NCI-H1417 treated with DMSO at 0.1 percent for 48 hours (cell line): ENCODE data around the gene SLBP.
A peak's percentile ranks its signal among the peaks of the same experiment; 100 is the strongest.

Experiments used
- DNase-seq: peaks from one replicate; lab custom pipeline; 2025; lab: John Stamatoyannopoulos, UW

SLBP gene

GRCh38 chr4:1712216-1713002 lies at the start of gene SLBP:
TSS of gene SLBP (minus strand) at chr4:1712319. CDS start at chr4:1712188, 131 bp downstream.
- DNase-seq: peak; percentile 76

GRCh38 chr4:1761130-1761689 lies 49.1 kb upstream of the SLBP start:
- no peak for DNase-seq

GRCh38 chr4:1760521-1761071 lies 48.5 kb upstream of the SLBP start:
- no peak for DNase-seq

- DNase-seq: no peak
Observed at GRCh38 chr4:1759818-1760223, 47.7 kb upstream of the SLBP start.

GRCh38 chr4:1759170-1759817 lies 47.2 kb upstream of the SLBP start:
- no peak for DNase-seq

GRCh38 chr4:1758306-1759121 lies 46.4 kb upstream of the SLBP start:
- DNase-seq: no peak

- no peak for DNase-seq
Observed at GRCh38 chr4:1757836-1758235, 45.7 kb upstream of the SLBP start.

GRCh38 chr4:1756893-1757779 lies 45.0 kb upstream of the SLBP start:
- no peak for DNase-seq

- DNase-seq: no peak
Observed at GRCh38 chr4:1756079-1756478, 44.0 kb upstream of the SLBP start.

GRCh38 chr4:1755297-1755696 lies 43.2 kb upstream of the SLBP start:
- no peak for DNase-seq

GRCh38 chr4:1754336-1754735 lies 42.2 kb upstream of the SLBP start:
- DNase-seq: no peak

- DNase-seq: no peak
Observed at GRCh38 chr4:1753697-1754311, 41.7 kb upstream of the SLBP start.

GRCh38 chr4:1753294-1753696 lies 41.2 kb upstream of the SLBP start:
- no peak for DNase-seq

GRCh38 chr4:1752284-1753041 lies 40.3 kb upstream of the SLBP start:
- DNase-seq: no peak

GRCh38 chr4:1751919-1752283 lies 39.8 kb upstream of the SLBP start:
- no peak for DNase-seq

GRCh38 chr4:1751155-1751918 lies 39.2 kb upstream of the SLBP start:
- DNase-seq: no peak

GRCh38 chr4:1750381-1751154 lies 38.4 kb upstream of the SLBP start:
- DNase-seq: no peak

GRCh38 chr4:1749826-1750225 lies 37.7 kb upstream of the SLBP start:
- DNase-seq: no peak
